ENCODE measurements around the gene SCGB2B2.
"Not testable (repeated sequence)": the region's sequence is repeated elsewhere in the genome, so short reads cannot be mapped to it uniquely, and the experiment has no call there.

The SCGB2B2 gene, protein sequence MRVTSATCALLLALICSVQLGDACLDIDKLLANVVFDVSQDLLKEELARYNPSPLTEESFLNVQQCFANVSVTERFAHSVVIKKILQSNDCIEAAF

DNA sequence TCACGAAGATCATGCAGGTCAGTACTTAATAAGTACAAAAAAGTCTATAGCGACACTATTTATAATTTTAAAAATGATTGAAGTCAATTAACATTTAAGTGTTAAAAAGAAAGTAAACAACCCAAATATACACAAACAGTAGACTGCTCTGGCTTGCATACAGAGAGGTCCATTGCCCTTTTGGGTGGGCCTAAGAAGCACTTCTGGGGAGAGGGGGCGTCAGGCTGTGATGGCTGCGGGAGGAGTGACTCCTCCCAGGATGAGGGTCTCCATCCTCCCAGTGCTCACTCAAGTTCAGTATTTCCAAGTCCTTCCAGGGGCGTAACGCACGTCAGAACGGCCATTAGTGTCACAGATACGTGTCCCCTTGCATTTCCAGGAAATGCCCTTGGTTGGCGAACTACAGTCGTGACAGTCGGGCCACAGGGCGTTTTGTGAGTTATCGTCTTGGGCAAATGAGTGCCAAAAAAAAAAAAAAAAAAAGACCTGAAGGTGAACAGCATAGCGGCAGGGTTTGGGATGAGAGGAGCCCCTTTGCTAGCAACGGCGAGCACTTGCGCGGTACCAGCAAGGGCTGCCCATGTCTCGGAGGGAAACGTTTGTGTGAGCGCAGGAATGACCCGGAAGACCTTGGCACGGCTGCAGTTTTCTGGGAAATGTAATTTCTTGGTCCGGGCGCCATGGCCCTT lies at the start of gene SCGB2B2:
Gene SCGB2B2 (minus strand): TSS at position 463 of the 689 bp plus-strand sequence. CDS start 82,596 bp downstream, outside the sequence.
- DNase-seq, result peak; percentile 98

DNA sequence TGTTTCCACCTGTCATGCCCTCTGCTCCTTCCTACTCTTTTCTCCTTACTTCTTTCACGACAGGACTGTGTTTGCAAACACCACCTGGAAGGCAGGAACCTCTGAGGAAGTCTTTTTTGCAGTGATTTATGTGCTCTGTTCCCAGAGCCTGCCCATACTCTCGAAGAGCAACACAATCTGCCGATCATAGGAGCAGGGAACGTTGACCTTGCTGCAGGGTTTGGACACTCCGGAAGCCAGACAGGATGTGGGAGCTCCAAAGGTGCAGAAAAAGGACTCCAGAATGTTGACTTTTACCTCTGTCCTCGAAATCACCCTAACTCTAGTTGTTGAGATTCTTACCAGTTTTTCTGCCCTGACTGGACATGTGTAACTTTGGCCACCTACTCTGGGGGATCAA lies 48.4 kb upstream of the SCGB2B2 start:
- no peak for DNase-seq

DNA sequence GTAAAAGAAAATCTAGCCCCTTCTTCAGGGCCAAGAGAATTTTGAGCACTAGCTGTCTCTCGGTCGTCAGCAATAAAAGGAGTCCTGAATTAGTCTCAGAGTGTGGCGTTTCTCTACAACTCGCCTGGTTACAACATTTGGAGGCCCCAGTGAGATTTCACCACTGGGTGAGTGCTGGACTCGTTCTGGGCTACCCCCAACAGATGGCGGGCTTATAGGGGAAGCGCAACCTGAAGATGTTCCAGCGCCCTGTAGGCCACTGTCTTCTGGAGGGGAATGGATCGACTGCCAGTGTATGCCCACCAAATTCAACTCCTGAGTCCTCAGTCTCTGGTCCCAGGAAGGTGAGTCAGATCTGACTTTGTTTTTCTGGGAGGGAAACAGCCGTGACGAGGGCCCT lies 45.4 kb upstream of the SCGB2B2 start:
- DNase-seq, result no peak

DNA sequence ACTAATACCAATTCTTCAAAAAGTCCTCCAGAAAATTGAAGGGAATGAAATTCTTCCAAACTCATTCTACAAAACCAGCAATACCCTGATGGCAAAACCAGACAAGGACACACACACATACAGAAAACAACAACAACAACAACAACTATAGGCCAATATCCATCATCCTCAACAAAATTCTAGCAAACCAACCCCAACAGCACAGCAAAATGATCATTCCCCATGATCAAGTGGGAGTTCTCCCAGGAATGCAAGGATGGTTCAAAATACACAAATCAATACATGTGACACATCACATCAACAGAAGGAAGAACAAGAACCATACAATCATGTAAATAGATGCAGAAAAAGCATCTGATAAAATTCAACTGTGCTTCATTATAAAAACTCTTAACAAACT lies 38.4 kb upstream of the SCGB2B2 start:
- DNase-seq, result no peak

DNA sequence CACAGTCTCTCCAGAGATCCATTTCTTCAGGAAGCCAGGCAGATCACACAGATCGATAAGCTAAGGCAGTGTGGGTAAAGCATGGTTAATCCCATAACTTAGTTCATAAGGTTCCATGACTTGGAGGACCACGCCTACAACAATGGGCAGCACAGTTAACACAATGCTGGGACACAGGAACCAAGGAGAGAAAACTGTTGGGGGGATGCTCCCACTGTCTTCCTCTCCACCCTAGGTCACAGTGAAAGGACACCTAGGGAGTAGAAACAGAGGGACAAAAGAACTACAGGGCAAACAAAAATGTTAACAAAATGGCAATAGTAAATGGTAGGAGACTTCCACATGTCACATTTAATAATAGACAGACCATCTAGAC lies 36.3 kb upstream of the SCGB2B2 start:
- no peak for DNase-seq

DNA sequence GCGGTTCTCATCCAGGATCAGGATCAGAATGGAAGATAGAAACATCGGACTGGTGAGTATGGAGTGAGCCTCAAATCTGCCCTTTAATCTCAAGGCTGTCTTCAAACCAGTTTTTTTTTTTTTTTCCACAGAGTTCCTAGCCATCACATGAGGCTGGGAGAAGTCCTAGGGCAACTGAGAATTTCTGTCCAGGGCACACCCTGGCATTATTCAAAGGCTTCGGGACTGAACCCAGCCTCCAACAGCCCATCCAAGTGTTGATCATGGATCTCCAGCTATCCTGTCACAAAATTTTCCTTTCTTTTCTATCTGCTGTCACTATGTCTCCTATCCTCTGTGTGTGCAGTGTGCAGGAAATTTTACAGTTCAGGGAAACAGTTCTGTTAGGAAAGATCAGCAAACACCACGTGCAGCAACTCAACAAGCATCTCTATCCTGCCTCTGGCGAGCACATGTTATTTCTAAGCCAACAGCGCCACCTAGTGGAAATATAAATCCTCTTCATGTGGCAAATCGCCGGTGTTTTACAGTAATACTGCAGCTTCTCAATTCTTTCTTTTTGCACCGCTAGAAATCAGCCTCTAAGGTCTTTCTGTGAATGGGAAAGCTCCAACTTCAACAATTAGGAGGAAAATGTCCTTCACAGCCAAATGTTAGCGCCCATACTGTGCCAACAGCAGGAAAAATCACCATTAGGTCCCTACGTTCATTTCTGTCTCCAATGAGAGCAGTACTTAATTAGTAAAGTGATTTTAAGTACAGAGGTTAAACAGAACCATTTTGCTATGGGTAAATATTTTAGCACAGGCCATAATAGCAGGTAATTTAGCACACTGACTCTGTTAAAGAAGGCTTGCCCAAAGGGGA lies 35.7 kb upstream of the SCGB2B2 start:
- peak; percentile 90 for DNase-seq

DNA sequence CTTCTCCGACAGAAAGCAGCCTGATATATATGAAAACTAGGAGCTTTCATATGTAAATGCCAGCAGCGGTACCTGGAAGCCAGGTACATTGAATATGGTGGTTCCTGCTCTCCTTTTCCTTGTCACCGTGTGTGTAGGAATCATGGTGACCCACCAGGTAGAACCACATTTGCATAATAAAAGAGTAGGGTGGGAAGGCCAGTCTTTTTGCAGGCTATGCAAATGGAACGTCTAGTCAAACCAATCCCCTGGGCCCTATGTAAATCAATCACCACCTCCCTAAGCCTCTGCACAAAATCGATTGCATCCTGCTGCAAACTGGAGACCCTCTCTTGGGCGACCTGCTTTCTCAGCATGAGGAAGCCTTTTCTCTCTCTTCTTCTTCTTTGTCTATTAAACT lies 34.9 kb upstream of the SCGB2B2 start:
- no peak for DNase-seq

DNA sequence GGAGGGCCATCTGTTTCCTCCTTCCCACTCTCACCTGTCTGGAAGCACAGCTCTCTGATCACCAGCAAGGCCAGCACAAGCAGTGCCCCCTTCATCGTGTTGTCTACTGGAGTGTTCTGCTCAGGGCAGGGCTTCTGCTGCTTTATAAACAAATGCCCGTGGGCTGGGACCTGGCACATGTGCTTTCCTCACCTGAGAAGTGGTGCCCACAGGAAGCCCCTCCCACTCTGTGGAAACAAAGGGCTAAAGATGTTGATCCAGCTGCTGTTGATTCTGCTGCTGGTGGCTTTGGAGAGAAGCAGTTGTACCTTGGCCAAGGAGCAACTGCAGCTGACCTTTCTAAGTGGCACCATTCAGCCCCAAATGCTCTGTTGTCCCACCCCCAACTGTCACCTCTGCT lies 30.7 kb upstream of the SCGB2B2 start:
- no peak for DNase-seq

DNA sequence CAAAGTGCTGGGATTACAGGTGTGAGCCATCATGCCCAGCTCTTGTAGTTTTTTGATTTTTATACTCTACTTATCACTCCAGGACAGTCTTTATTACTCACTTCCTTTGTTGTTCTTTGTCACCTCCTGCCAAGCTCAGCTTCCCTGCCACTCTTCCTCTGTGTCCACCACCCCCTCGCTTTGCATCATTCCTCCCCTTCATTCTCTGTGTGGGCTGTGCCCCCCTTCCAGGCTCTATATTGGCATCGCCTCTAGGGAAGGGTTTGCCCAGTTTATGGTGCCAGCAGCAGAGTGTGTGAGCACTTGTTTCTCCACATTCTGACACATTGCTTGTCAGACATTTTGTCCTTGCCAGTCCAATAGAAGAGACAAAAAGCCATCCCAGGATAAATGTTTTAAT lies 15.6 kb upstream of the SCGB2B2 start:
- DNase-seq, result no peak

DNA sequence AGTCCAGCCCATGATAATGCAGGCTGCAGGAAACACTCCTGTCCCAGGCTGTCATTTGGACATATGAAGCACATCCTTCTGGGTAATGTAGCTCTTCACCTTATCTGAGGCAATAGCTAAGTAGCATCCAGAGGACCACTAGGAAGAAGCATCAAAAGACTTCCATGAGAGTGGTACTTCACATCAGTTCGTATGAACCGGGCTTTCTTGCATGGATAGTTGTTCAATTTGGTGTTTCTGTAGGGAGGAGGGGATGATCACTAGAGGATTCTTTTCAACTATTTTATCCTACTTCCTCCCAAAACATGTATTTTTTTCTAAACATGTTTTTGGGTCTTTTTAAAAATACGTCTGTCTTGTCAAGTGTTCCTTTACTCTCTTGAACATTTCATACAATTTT lies 13.4 kb upstream of the SCGB2B2 start:
- no peak for DNase-seq

DNA sequence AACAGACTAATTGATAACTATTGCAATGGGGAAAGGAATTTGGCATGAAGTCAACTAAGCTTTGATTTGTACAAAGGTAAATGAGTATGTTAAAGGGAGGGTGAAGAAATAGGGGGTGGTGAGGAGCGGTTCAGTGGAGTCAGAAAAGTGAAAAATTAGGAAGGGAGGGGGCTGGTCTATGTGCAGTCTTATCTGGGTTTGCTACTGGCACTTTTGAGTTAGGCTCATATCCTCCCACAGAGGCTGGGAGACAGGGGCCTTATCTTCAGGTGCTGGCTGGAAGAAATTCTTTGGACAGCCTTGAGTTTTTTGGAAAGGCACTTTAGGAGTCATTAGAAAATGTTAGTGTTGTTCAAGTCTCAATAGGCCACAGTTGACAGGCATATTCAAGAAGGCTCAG lies 11.6 kb upstream of the SCGB2B2 start:
- DNase-seq, result no peak

DNA sequence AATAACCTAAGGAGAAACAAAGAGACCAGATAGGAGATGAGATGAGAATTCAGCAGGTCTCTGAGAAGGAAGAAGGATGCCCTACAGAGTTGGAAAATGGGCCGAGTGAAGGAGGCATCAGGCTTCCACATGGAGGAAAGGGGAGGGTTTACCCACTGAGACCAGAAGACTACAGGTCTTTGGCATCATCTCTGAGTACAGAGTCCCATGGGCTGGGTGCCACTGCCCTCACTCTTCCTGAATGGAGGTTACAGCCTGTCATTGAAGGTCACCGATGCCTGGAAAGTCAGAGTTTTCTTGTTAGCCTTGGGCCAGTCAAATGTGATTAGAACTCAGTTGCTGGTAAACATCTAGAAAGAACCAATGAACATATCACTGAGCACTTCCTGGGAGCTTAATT lies 10.4 kb upstream of the SCGB2B2 start:
- DNase-seq, result no peak

DNA sequence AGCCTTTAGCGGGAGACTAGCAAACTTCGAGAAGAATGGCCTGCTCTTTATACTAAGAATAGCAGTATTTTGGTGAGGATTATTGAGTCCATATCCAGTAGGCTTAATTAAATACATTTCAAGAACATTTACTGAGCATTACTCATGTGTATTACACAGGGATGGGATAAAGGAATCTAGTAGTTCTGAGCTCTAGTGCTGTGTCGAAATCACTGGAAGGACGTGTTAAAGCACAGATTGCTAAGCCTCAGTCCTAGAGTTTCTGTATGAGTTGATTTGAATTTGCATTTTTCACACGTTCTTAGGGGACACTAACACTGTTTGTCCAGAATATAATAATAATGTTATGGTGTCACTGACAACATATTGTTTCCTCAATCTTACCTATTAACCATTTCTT lies 9.5 kb upstream of the SCGB2B2 start:
- no peak for DNase-seq

DNA sequence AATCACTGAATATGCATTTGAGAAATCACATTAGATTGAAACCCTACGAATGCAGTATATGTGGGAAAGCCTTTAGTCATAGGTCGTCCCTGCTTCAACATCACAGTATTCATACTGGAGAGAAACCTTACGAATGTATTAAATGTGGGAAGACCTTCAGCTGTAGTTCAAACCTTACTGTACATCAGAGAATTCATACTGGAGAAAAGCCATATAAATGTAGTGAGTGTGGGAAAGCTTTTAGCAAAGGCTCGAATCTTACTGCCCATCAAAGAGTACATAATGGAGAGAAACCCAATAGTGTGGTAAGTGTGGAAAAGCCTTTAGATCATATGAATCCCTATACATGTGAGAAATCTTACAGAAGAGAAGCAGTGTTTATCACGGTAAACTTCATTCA lies 8.3 kb upstream of the SCGB2B2 start:
- DNase-seq, result not testable (repeated sequence)

DNA sequence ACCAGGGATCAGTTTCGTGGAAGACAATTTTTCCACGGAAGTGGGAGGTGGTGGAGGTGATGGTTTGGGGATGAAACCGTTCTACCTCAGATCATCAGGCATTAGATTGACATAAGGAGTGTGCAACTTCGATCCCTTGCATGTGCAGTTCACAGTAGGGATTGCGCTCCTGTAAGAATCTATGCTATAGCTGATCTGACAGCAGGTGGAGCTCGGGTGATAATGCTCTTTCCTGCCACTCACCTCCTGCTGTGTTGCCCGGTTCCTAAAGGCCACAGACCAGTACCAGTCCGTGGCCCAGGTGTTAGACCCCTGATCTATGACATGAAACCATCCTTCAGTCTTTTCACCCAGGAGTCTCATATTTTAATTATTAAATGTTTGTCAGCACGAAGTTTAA lies 4.5 kb upstream of the SCGB2B2 start:
- no peak for DNase-seq

DNA sequence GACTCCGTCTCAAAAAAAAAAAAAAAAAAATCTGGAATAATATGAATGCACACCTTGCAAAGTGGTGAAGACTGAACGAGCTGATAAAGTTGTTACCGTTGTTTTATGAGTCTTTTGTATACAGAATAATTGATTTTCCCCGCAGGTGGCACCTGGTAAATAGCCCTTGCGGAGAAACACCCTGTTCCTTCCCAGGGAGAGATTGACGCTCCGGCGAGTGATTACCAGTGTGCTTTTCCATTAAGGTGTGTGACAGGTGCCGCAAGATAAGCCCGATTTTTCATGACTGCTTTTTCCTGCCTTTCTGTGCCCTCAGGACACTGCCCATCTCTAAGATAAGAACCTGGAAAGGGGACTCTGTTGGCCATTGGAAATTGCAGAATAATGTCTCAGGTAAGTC lies 1.5 kb upstream of the SCGB2B2 start:
- no peak for DNase-seq

DNA sequence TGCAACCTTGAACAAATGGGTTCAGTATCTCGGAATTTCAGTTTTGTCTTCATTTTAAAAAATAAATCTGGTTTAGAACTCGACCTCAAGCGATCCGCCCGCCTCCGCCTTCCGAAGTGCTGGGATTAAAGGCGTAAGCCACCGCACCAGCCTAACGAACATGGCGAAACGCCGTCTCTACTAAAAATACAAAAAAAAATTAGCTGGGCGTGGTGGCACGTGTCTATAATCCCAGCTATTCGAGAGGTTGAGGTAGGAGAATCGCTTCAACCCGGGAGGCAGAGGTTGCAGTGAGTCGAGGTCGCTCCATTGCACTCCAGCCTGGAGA lies 1.1 kb upstream of the SCGB2B2 start:
- DNase-seq, result no peak

DNA sequence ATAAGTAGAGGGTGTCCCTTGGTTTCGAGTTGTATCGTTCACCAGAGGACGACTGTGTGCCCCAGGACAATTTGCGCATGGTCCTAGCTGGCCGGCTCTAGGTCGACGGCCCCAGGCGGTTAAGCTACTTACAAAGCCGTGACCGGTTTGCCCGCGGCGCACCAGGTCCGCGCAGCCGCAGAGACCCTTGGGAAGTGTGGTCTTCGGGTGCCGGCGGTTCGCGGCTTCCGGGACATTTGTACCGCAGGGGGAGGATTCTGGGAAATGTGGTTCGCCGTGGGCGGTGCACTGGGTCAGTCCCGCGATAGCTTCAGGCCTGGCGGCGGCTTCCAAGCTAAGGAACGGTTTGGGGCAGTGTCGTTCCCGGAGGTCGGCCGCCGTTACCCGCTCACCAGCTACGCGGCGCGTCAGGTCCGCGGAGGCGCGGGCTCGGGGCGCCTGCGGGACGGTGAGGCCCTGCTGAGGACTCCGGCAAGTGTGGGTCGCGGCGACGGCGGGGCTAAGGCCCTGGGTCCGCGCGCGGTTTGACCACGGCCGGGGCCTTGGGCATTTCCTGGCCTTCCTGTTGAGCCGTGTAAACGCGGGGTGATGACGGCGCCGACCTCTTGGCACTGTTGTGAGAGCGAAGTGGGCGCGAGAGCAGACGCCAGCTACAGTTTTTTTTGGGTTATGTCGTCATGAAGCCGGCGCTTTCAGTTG lies 576 bp upstream of the SCGB2B2 start, which contains the start of gene ZNF302:
Gene ZNF302 (plus strand): TSS at position 293 of the 699 bp plus-strand sequence. CDS start 1,127 bp downstream, outside the sequence.
- peak; percentile 98 for DNase-seq

DNA sequence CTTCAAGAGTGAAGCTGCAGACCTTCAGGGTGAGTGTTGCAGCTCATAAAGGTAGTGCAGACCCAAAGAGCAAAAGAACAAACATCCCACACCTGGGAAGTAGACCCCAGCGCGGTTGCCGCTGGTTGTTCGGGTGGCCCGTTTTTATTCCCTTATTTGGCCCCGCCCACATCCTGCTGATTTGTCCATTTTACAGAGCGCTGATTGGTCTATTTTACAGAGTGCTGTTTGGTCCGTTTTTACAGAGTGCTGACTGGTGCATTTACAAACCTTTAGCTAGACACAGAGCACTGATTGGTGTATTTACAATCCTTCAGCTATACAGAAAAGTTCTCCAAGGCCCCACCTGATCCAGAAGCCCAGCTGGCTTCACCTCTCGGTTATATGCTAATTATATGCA lies 1.0 kb downstream of the SCGB2B2 start:
- DNase-seq, result no peak

DNA sequence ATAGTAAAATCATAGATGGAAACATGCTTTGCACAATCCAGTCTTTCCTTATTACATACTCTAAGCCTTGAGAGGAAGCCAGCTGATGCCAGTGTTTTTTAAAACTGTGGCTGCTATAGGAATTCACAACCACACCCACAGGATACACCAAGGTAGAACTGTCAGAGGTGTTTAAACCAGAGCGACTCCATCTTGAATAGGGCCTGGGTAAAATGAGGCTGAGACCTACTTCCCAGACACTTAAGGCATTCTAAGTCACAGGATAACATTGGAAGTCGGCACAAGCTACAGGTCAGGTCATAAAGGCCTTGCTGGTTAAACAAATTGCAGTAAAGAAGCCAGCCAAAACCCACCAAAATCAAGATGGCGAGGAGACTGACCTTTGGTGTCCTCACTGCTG lies 1.7 kb downstream of the SCGB2B2 start:
- no peak for DNase-seq

DNA sequence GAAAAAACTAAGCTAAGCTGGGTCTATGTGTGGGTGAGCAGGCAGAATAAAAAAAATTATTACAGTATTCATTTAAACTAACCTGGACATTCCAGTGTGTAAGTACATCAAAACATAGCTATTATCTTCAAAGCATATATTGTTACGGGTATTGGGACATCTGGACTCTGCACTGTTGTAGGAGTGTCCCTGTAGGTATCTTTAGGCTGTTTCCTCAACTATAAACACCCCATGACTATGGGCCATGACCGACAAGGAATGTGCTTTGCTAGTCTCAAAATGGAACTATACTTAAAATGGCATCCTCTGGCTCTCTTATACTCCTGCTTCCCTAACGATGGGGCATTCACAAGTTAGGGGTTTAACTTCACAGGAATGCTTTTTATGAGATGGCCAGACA lies 3.4 kb downstream of the SCGB2B2 start:
- no peak for DNase-seq

DNA sequence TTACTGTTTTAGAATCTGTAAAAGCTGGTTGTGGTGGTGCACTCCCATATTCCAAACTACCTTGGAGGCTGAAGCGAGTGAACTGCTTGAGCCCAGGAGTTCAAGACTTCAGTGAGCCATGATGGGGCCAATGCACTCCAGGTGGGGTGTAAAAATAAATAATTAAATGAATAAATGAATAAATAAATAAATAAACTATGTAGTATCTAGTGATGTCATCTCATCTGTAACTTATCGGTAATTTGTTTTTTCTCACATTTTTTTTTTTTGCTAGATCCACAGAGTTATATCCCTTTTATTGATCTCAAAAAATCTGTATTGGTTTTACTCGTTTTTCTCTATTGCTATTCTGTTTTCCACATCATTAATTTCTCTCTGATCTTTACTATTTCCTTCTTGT lies 5.0 kb downstream of the SCGB2B2 start:
- no peak for DNase-seq

DNA sequence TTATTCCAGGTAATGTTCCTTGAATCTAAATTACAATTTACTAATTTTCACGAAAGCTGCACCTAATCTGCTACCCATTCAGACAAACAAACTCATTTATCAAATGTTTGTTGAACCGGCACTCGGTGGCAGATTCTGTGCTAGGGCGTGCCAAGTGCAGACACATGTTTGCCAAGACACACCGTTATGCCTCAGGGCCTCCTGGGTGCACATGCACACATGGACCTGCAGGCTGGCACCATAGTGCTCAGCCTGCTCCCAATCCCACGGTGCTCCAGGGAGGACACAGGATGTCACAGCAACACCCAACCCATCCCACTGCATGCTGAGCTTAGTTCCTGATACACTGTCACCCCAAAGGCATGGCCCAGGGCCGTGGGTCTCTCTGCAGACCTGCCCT lies 7.7 kb downstream of the SCGB2B2 start:
- no peak for DNase-seq

DNA sequence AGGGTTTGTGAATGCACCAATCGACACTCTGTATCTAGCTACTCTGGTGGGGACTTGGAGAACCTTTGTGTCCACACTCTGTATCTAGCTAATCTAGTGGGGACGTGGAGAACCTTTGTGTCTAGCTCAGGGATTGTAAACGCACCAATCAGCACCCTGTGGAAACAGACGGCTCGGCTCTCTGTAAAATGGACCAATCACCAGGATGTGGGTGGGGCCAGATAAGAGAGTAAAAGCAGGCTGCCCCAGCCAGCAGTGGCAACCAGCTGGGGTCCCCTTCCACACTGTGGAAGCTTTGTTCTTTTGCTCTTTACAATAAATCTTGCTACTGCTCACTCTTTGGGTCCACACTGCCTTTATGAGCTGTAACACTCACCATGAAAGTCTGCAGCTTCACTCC lies 8.3 kb downstream of the SCGB2B2 start:
- not testable (repeated sequence) for DNase-seq

Data from OCI-M1 (cell line).